Naive thymus-derived CD4-positive, alpha-beta T cell (primary cell): Measurements from ENCODE around the gene NCBP3. TPM values are rescaled to one million over a fixed set of nuclear protein-coding genes. Genes with fewer than 3 reads are reported as not detected.

ENCODE experiments used
- polyA plus RNA-seq, 2 donors: library from polyadenylated mRNA; unstranded; fragments of 300-500 nt; fragmentation: Illumina TruSeq; gene quantifications; one replicate each; pipeline ENCODE4 v1.2.3, GENCODE V29; 2021
- total RNA-seq, 6 experiments: library from RNA in 5 of 6; stranded (reverse) in 5 of 6; gene quantifications; 1 replicate in 5 of 6; 2 replicates in 1 of 6; pipeline ENCODE4 v1.2.3 and lab custom pipeline; 2021 to 2026

NCBP3 gene
- total and polyA plus RNA-seq, 7 experiments from 2014 or later = 7.8 to 49.4 (median 41.5) TPM

Other genes with a start within 250 kb of the NCBP3 start
- gene TRPV1, start 236.8 kb downstream of the NCBP3 start, total RNA-seq = 1 to 10 TPM; 3.2 to 8.7 (median 7.4) TPM
- gene TRPV1, start 236.8 kb downstream of the NCBP3 start, polyA plus RNA-seq = 1 to 10 TPM in 1 of 2 donors, under 1 TPM in 1; 0.13 to 1.6 TPM
- gene SHPK, start 210.0 kb downstream of the NCBP3 start, total RNA-seq = 10 to 100 TPM in 3 of 5 experiments, 1 to 10 TPM in 2; 6.3 to 11.2 (median 10.8) TPM
- gene SHPK, start 210.0 kb downstream of the NCBP3 start, polyA plus RNA-seq = 1 to 10 TPM; 5.5 to 8.5 TPM
- 10 to 100 TPM in 2 of 5 experiments, 1 to 10 TPM in 3; 4.7 to 15.2 (median 8.8) TPM for gene CTNS, start 209.5 kb downstream of the NCBP3 start, total RNA-seq
- 10 to 100 TPM in 1 of 2 donors, 1 to 10 TPM in 1; 8.1 to 12.9 TPM for gene CTNS, start 209.5 kb downstream of the NCBP3 start, polyA plus RNA-seq
- 10 to 100 TPM; 10.5 to 28.4 (median 11.7) TPM for gene TAX1BP3, start 177.7 kb downstream of the NCBP3 start, total RNA-seq
- gene TAX1BP3, start 177.7 kb downstream of the NCBP3 start, polyA plus RNA-seq = 10 to 100 TPM; 25.5 to 34.0 TPM
- 10 to 100 TPM; 23.1 to 39.0 (median 31.2) TPM for gene EMC6, start 177.4 kb downstream of the NCBP3 start, total RNA-seq
- 100 to 1,000 TPM in 1 of 2 donors, 10 to 100 TPM in 1; 76.4 to 133 TPM for gene EMC6, start 177.4 kb downstream of the NCBP3 start, polyA plus RNA-seq
- 10 to 100 TPM; 10.7 to 94.5 (median 24.6) TPM for gene P2RX5, start 150.1 kb downstream of the NCBP3 start, total RNA-seq
- gene P2RX5, start 150.1 kb downstream of the NCBP3 start, polyA plus RNA-seq = 10 to 100 TPM; 12.3 to 18.2 TPM
- gene HASPIN, start 122.3 kb downstream of the NCBP3 start, total RNA-seq = 10 to 100 TPM in 1 of 5 experiments, under 1 TPM in 4; 0.32 to 18.5 (median 0.35) TPM
- gene HASPIN, start 122.3 kb downstream of the NCBP3 start, polyA plus RNA-seq = under 1 TPM in 1 of 2 donors, not detected in 1; 0.28 TPM
- 10 to 100 TPM; 16.3 to 29.4 (median 19.6) TPM for gene ITGAE, start 45.1 kb downstream of the NCBP3 start, total RNA-seq
- 10 to 100 TPM; 41.2 to 44.9 TPM for gene ITGAE, start 45.1 kb downstream of the NCBP3 start, polyA plus RNA-seq
- gene CAMKK1, start 46.8 kb upstream of the NCBP3 start, total RNA-seq = 10 to 100 TPM in 2 of 5 experiments, 1 to 10 TPM in 3; 4.8 to 12.5 (median 6.3) TPM
- gene CAMKK1, start 46.8 kb upstream of the NCBP3 start, polyA plus RNA-seq = 1 to 10 TPM; 2.3 to 3.2 TPM
- gene P2RX1, start 70.2 kb upstream of the NCBP3 start, total RNA-seq = 10 to 100 TPM in 1 of 5 experiments, 1 to 10 TPM in 1, under 1 TPM in 2, not detected in 1; 0.27 to 53.7 (median 2.7) TPM
- gene P2RX1, start 70.2 kb upstream of the NCBP3 start, polyA plus RNA-seq = not detected
- gene ATP2A3, start 118.2 kb upstream of the NCBP3 start, total RNA-seq = 100 to 1,000 TPM; 148 to 260 (median 237) TPM
- 100 to 1,000 TPM in 1 of 2 donors, 10 to 100 TPM in 1; 46.6 to 104 TPM for gene ATP2A3, start 118.2 kb upstream of the NCBP3 start, polyA plus RNA-seq